HG02884 (cell line): ENCODE measurements around the gene GNRHR.
"Not testable (repeated sequence)": the region's sequence is repeated elsewhere in the genome, so short reads cannot be mapped to it uniquely, and the experiment has no call there.

Source experiments
- ATAC-seq: cut with Tn5 transposase; IDR thresholded peaks from one replicate; pipeline ENCODE4 v1.9.1; 2021; ENCODE audit warnings: mild to moderate bottlenecking, moderate library complexity; ENCODE audit not compliant: unreplicated experiment

The GNRHR gene

GRCh38 chr4:67730511-67730910 lies 23.7 kb downstream of the GNRHR start:
- not testable (repeated sequence) for ATAC-seq

- no peak for ATAC-seq
Observed at GRCh38 chr4:67727124-67727850, 26.9 kb downstream of the GNRHR start.

- no peak for ATAC-seq
Observed at GRCh38 chr4:67725981-67726380, 28.2 kb downstream of the GNRHR start.

DNA sequence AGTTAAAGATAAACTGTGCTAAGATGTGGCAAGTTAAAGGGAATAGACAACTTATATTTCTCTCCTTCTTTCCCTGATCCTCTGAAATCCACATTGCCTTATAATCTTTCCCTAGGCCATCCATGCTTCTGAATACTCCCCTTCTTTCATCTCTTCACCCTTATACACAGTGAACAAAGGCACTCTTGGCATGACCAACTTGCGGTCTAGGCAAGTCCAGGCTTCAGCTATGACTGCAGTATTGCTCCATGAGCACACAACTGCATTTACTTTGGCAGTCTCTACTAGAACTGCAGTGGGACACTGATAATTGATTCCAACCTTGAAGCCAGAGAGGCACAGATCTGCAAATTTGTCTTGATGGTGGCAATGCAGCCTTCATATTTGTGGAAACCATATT lies 29.1 kb downstream of the GNRHR start:
- ATAC-seq: no peak

DNA sequence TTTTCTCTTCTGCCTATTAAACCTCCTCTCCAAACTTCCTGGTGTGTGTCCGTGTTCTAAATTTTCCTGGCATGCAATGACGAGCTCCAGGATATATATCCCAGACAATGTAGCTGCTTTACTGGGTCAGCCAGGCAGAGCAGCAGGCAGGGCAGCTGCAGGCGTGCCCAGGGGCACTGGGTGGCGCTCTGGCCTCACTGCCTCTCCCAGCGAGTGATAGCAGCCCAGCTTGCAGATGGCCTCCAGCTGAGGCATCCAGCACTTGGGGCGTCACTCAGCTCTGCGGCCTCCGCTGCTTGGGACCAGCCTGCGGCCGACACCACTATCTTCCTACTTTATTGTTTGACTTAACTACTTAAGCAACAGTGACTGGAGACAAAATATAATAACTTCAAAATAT lies 30.2 kb downstream of the GNRHR start:
- no peak for ATAC-seq

DNA sequence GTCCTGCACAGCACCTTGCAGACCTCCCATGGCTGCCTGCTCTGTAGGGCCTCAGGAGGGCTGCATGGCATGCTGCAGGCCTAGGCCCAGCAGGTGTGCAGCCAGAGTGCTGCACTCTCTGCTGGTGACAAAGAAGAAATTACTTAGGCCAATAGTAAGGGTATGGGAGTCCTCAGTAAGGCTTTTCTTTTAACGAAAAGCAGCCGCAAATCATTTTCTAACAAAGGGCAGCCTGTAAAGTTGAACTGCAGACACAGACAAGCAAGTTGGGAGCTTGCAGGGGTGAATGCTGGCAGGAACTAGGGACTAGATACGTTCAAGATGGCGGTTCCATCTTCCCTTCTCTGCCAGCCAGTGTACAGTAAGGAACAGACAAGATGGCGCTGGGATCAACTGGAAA lies 30.8 kb downstream of the GNRHR start:
- no peak for ATAC-seq

DNA sequence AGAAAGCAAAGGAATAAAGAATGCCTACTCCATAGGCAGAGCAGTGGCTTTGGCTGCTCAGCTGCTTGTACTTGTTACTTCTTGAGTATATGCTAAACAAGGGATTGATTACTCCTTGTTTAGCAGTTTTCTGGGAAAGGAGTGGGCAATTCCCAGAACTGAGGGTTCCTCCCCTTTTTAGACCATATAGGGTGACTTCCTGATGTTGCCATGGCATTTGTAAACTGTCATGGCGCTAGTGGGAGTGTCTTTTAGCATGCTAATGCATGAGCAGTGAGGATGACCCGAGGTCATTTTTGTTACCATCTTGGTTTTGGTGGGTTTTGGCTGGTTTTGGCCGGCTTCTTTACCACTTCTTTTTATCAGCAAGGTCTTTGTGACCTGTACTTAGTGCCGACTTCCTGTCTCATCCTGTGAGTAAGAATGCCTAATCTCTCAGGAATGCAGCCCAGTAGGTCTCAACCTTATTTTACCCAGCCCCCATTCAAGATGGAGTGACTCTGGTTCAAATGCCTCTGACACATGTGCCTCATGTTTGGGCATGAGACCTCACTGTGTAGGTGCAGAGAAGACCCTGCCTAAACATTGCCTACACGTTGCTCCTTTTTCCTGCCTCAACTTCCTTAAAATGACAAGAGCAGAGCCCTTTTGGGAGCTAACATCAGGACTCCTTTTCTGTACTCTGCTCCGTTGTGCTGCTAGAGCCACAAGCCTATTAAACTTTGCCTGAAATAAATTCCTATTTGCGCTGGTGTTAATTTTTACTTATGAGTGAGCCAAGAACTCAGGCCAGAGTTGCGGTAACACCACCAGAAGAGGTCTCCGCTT lies 32.2 kb downstream of the GNRHR start:
- ATAC-seq: no peak

DNA sequence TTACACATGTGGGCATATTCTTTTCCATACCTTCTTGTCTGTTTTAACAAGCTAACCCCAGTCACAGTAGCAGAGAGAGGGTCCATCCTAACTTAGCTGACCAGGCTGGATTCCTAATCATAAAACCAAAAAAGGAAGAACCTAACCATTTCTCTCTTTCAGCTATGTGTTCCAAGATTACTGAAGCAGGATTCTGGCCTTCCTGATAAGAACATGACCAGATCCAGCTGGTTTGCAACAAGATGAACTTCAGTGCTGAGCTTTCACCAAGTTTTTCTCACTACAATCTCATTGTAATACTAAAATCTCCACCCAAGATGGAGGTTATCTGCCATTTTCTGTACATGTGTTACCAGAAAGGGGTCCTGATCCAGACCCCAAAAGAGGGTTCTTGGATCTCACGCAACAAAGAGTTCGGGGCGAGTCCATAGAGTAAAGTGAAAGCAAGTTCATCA lies 32.8 kb downstream of the GNRHR start:
- no peak for ATAC-seq

GRCh38 chr4:67719953-67720617 lies 34.1 kb downstream of the GNRHR start:
- ATAC-seq: no peak

DNA sequence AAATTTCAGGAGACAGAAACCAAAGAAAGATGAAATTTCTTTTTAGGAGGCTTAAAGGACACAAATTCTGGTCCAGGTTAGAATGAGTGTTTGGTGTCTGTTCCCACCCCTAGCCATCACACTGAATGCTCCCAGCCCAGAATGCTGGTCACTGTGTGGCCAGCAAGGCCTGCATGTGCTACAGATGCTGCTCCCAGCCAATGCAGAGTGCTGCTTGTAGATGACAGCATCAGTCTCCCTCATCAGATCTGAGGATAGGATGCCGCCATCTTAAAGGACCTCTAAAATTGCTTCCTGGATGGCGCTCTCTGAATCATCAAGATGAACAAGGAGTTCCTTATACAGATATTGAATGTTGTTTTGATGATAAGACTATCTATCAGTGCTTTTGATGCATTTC lies 35.3 kb downstream of the GNRHR start:
- no peak for ATAC-seq

DNA sequence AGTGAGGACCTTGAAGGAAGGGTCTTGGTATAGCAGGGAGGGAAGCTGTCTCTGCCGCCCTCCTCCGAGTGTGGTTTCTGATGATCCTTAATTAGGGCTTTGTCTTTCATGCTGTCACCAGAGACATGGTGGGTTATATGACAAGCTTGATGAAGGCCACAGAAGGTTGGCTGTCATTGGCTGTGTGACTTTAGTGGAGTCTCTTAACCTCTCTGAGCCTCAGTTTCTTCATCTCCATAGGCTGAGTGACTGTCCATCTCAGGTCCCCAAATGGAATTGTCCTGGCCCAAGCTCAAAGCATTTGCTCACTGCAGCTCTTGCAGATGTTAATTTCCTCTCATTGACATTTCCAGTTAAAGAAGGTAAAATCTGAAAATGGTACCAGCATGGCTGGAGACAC lies 36.6 kb downstream of the GNRHR start:
- ATAC-seq: no peak

DNA sequence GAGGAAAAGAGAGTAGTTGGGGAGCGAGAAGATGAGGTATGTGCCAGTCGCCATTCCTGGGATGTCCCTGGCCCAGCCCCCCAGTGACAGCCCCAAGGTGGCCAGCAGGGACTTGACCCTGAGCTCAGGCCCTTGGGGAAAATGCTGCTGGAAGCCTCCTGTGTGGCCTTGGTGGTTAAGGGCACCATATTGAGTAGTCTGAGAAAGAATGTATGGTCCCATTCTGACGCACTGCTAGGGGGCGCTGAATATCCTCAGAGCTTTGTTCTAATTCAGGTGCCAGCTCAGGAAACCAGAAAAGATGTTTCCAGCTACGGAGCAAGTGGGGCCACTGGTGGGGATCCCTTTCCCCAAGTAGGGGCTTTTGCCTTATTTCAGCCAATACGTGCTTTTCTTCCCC lies 39.2 kb downstream of the GNRHR start:
- no peak for ATAC-seq

DNA sequence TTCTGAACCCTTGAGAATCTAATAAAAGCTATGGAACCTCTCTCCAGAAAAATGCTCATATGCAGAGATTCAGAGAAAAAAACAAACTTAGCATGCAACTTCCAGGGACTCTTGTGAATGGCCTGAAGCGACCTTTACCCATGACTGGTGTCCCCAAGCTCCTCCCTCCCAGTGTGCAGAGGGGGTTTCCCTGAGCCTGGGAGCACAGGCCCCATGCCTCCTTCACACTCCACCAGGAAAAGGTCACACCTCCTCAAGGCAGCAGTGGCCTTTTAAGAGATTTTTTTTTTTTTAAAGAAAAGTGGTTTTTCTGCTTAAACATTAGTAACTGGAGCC lies 40.0 kb downstream of the GNRHR start:
- ATAC-seq: peak; percentile 66

DNA sequence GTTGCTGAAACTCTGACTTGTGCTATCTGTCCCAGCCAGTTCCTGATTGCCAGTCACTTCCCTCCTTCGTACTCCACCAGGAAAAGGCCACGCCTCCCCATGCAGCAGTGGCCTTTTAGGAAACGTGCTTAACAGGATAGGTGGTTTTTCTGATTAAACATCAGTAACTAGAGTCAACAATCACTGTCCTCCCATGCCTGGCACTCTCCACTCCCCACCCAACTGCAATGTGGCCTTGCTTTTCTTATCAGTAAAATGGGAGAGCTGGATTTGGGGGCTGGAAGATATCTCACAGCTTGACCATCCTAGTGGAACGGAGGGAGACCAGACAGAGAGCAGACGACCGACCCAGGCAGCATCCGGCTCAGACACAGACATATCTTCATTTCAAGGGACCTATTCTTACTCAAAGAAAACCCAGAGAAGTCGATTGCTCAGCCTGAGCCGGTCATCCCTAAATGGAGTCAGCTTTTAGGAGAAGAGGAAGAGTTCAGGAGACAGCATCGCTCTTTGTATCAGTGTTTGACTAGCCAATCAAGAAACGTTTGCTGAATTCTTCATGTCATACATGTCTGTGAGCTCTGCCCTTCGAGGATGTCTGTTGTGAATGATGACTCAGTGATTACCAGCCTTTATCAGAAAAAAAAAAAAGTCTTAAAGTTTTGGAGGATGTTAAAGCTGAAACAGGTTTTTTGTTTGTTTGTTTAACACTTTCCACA lies 40.5 kb downstream of the GNRHR start:
- no peak for ATAC-seq

DNA sequence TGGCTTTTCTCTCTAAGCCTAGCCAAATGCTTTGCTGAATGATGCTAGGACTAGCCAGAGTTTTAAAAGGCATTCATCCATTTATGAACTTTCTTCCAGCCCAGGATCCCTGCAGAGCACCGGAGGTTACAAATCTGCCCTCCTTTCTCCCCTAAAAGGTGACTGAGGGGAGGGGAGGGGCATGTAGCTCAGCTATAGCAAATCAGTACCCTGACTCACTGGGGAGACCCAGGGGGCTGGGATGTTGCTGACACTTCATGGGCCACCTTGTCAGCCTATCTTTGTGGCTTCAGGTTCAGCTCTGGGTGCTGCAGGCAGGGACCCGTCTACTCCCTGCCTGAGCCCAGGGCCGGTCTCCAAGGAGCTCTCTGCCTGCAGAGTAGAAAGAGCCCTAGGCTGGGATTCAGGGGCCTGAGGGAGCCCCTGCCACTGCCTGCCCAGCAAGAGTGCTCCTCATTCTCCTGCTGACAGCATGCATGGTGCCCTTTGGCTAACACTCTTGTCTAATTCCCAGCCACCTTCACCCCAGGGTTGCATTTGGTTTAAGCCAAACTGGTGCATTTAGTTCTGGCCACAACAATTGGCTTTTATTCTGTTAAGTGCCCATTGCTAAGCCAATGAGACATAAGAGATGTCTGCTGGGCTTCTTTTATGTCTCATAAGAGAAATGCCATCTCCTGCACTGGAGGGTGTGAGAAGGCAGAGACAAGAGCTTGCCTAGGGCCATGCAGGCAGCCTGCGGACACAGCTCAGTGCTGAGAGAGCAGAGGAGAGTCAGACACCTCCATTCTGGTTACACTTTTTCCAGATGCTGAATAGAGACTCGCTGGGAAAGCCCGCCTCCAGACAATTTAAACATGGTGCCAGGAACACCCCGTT lies 41.3 kb downstream of the GNRHR start:
- no peak for ATAC-seq

GRCh38 chr4:67712000-67712625 lies 42.1 kb downstream of the GNRHR start:
- ATAC-seq: no peak

- ATAC-seq: not testable (repeated sequence)
Observed at GRCh38 chr4:67706682-67707081, 47.5 kb downstream of the GNRHR start.

DNA sequence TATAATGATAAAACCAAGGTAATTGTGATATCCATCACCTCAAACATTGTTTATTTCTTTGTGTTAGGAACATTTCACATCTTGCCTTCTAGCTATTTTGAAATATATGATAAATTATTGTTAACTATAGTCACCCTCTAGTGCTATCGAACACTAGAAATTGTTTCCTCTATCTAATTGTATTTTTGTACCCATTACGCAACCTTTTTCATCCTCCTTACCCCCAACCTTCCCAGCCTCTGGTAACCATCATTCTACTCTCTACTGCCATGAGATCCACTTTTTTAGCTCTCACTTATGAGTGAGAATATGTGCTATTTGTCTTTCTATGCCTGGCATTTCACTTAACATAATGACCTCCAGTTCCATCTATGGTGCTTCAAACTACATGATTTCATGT lies 49.3 kb downstream of the GNRHR start:
- no peak for ATAC-seq

DNA sequence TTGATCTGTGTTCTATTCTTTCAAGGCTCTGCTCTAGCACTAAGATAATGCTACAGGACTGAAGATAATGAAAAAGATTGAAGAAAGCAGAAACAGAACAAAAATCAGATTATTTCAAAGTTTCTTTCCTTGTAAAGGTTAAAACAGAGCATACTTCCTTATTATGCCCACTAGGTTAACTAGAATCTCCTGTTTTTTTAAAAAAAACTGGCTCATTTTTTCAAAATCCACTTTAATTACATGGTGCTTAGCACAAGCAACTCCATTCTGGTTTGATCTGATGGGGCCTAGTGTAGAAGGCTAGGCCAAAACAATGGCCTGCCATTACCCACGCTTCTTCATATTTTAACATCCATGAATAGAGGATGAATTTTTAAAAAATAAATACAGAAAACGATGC lies 52.0 kb downstream of the GNRHR start:
- no peak for ATAC-seq

DNA sequence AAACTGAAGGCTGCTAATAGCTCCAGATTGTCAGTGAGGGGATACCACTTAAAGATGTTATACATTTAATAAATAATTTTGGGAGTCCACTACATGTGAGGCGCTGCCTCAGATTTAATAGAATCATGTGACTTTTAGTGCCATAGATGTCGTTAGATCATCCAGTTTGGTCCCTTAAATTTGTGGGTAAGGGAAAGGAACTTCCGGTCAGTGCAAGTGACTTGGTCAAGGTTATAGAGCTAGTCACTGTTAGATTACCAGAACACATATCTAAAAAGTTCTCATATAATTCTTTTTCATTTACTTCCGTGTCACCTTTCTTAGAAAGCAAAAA lies 52.7 kb downstream of the GNRHR start:
- ATAC-seq: no peak
